K562 (cell line): Measurements from ENCODE around the gene LIMD2. TPM values are rescaled to one million over a fixed set of nuclear protein-coding genes. Genes with fewer than 3 reads are reported as not detected.

Experiments
- ATAC-seq: fragments of 200-7000 bp; cut with Tn5 transposase; 3 replicates; pipeline ENCODE4 v1.9.1; 2020; ENCODE audit warnings: moderate library complexity
- BruUV-seq: library from RNA; stranded (reverse); fragments of 400-500 nt; replicated peaks from 2 replicates; lab custom pipeline; 2021; lab: Mats Ljungman, UMichigan
- CTCF ChIA-PET: fragments of 300-600 bp; formaldehyde crosslinking; extraction: SDS; loops from one replicate; lab custom pipeline; 2021; ENCODE audit warnings: low intra/inter-chr PET ratio; lab: Yijun Ruan, JAX
- POLR2A ChIA-PET: fragments of 300-600, 350-650 bp; sonication (Branson Sonifier 250); formaldehyde crosslinking; extraction: SDS; loops from one replicate; lab custom pipeline; 2021; ENCODE audit warnings: antibody characterized with exemption, inconsistent platforms; lab: Yijun Ruan, JAX
- DNase-seq, 4 experiments: peaks; one replicate each; pipeline versions ENCODE4 v3.0.0 to v3.0.0-alpha.2; 2011 to 2018; ENCODE audit warnings: low spot score in 3 of 4, mixed read lengths in 3 of 4; ENCODE audit errors: extremely low read depth in 1 of 4
- FAIRE-seq: peaks from 2 replicates; lab custom pipeline; 2011; peaks lifted over from hg19 to GRCh38; lab: Jason Lieb, UNC
- H2AFZ ChIP-seq: 2 replicates; pipeline ENCODE4 v1.6.0; 2011; ENCODE audit warnings: low read depth, low read length, control low read depth, inconsistent platforms
- H3K27ac ChIP-seq: fragments of 200-600 bp; 3 replicates; pipeline ENCODE4 v1.8.0; 2011; ENCODE audit warnings: low read depth, mild to moderate bottlenecking, control low read depth, inconsistent platforms, low read length, moderate library complexity, mixed read lengths; ENCODE audit errors: extremely low read depth
- H3K27me3 ChIP-seq, 2 experiments: fragments of 300-600 bp in 1 of 2; 2 replicates in 1 of 2; 3 replicates in 1 of 2; pipeline versions ENCODE4 v1.6.0 to v1.8.0; 2011; ENCODE audit warnings: inconsistent platforms in 2 of 2, low read length in 2 of 2, mild to moderate bottlenecking in 1 of 2, mixed read lengths in 1 of 2, moderate library complexity in 1 of 2; ENCODE audit not compliant: control insufficient read depth in 2 of 2, insufficient read depth in 2 of 2
- H3K36me3 ChIP-seq: fragments of 300-600 bp; 3 replicates; pipeline ENCODE4 v1.8.0; 2011; ENCODE audit warnings: mild to moderate bottlenecking, low read length, inconsistent platforms; ENCODE audit not compliant: control insufficient read depth, insufficient read depth
- H3K4me1 ChIP-seq, 2 experiments: fragments of 200-600 bp in 1 of 2; replicated peaks in 1 of 2; 2 replicates in 1 of 2; 3 replicates in 1 of 2; pipeline versions ENCODE4 v1.5.1 to v1.8.0; 2011; ENCODE audit warnings: inconsistent platforms in 2 of 2, low read length in 2 of 2, mild to moderate bottlenecking in 1 of 2, mixed read lengths in 1 of 2, moderate library complexity in 1 of 2; ENCODE audit not compliant: control insufficient read depth in 2 of 2, insufficient read depth in 2 of 2
- H3K4me2 ChIP-seq: 2 replicates; pipeline ENCODE4 v1.6.1; 2011; ENCODE audit warnings: low read length, control low read depth, inconsistent platforms, mixed read lengths; ENCODE audit not compliant: insufficient read depth
- H3K4me3 ChIP-seq: fragments of 200-600 bp; sonication (generic), shearing (Covaris generic); 2 replicates; pipeline ENCODE4 v1.5.1; 2016; ENCODE audit warnings: control low read depth, inconsistent platforms
- H3K79me2 ChIP-seq: fragments of 200-600 bp; 3 replicates; pipeline ENCODE4 v1.8.0; 2011; ENCODE audit warnings: low read length, inconsistent platforms; ENCODE audit not compliant: control insufficient read depth, insufficient read depth
- H3K9ac ChIP-seq, 2 experiments: 2 replicates each; pipeline versions ENCODE4 v1.6.0 to v1.6.1; 2011; ENCODE audit warnings: low read depth in 2 of 2, low read length in 2 of 2, control low read depth in 1 of 2, inconsistent platforms in 1 of 2, mild to moderate bottlenecking in 1 of 2, mixed read lengths in 1 of 2; ENCODE audit not compliant: insufficient read depth in 1 of 2
- H3K9me1 ChIP-seq: one replicate; pipeline ENCODE4 v1.6.0; 2011; ENCODE audit warnings: inconsistent platforms, mild to moderate bottlenecking, low read length, moderate library complexity; ENCODE audit not compliant: control insufficient read depth, insufficient read depth
- H3K9me3 ChIP-seq: replicated peaks from 2 replicates; pipeline ENCODE4 v1.5.1; 2011; ENCODE audit warnings: low read depth, low read length, inconsistent platforms; ENCODE audit not compliant: control insufficient read depth, insufficient read depth
- H4K20me1 ChIP-seq: replicated peaks from 2 replicates; pipeline ENCODE4 v1.6.1; 2011; ENCODE audit warnings: low read length, inconsistent platforms, mixed read lengths; ENCODE audit not compliant: control insufficient read depth, insufficient read depth
- CHAMP1 ChIP-seq: fragments of 450-650 bp; IDR thresholded peaks from 2 replicates; pipeline ENCODE4 v1.6.1; 2016; ENCODE audit warnings: mild to moderate bottlenecking
- E2F6 ChIP-seq, 2 experiments: IDR thresholded peaks; 2 replicates each; pipeline ENCODE4 v1.6.1; 2011; ENCODE audit warnings: borderline replicate concordance in 1 of 2, control low read depth in 1 of 2, low read depth in 1 of 2, low read length in 1 of 2, mild to moderate bottlenecking in 1 of 2, mixed read lengths in 1 of 2, moderate library complexity in 1 of 2; ENCODE audit not compliant: insufficient read depth in 1 of 2, insufficient read length in 1 of 2, poor library complexity in 1 of 2, severe bottlenecking in 1 of 2; ENCODE audit errors: extremely low read depth in 1 of 2
- GABPB2 ChIP-seq: fragments of 250-450 bp; sonication (Bioruptor Pico); conservative IDR thresholded peaks from 2 replicates; pipeline ENCODE4 v1.5.1; 2021; ENCODE audit warnings: mild to moderate bottlenecking
- MTF1 ChIP-seq: fragments of 250-450 bp; sonication (Bioruptor Pico); IDR thresholded peaks from 2 replicates; pipeline ENCODE4 v1.9.0; 2021; ENCODE audit warnings: moderate library complexity, mild to moderate bottlenecking, inconsistent platforms, borderline replicate concordance
- SMC3 ChIP-seq: conservative IDR thresholded peaks from 2 replicates; pipeline ENCODE4 v1.6.1; 2011; ENCODE audit warnings: low read depth, low read length, improper control_type of control experiment; ENCODE audit not compliant: insufficient read depth
- ZNF384 ChIP-seq: IDR thresholded peaks from 2 replicates; pipeline ENCODE4 v1.6.1; 2012; ENCODE audit warnings: low read depth, low read length, improper control_type of control experiment
- ZSCAN29 ChIP-seq: fragments of 450-650 bp; IDR thresholded peaks from 2 replicates; pipeline ENCODE4 v1.6.1; 2017
- WGBS: fragments of 100-300 bp; shearing (Covaris generic); methylation state at CpG from one replicate; pipeline ENCODE4 v1.1.6; 2016; ENCODE audit warnings: low coverage, mixed read lengths; ENCODE audit not compliant: insufficient coverage; ENCODE audit errors: missing lambda C conversion rate; 5-methylcytosine and 5-hydroxymethylcytosine counted together
- in situ Hi-C: fragments of 300-500 bp; cut with MboI; formaldehyde crosslinking; loops from 4 replicates; pipeline ENCODE4 v1.15.0; 2018; ENCODE audit warnings: inconsistent platforms, mixed read lengths
- intact Hi-C: fragments of 100-400 bp; cut with micrococcal nuclease; formaldehyde crosslinking; loops from 2 replicates; pipeline ENCODE4 v1.14.2; 2022
- polyA plus RNA-seq, 8 experiments: library from polyadenylated mRNA; depleted of rRNA in 4 of 8; stranded (reverse) in 5 of 8; unstranded in 3 of 8; fragments of >200 nt; fragmentation: Nextera tagmentation in 2 of 8; fragmentation: Illumina TruSeq in 1 of 8; extraction: Ambion mirVana in 2 of 8; extraction: Trizol in 1 of 8; gene quantifications; 2 replicates each; pipeline versions ENCODE4 v1.2.1 to v1.2.3, GENCODE V29; 2011 to 2014; ENCODE audit warnings: inconsistent platforms in 1 of 8, missing spikeins in 1 of 8
- total RNA-seq, 7 experiments: library from RNA; depleted of rRNA in 6 of 7; stranded (reverse); fragments of >200 nt in 6 of 7; fragmentation: Illumina TruSeq in 2 of 7; extraction: Trizol in 2 of 7; gene quantifications; 2 replicates each; pipeline versions ENCODE4 v1.2.1 to v1.2.3, GENCODE V29; 2011 to 2021; ENCODE audit warnings: low replicate concordance in 1 of 7

The LIMD2 gene
- total and polyA plus RNA-seq, 9 of the 15 experiments (the other 6 are each of a cell fraction or from before 2014, with no cell fraction given): 0.07 to 11.2 (median 2.8) TPM

GRCh38 chr17:63706336-63707082, 6.6 kb upstream of the LIMD2 start:
- Histone ChIP-seq H3K27me3 (no peaks in the 10 kb centered on the region), H3K9me3 (no peaks in the 10 kb centered on the region), H3K4me3 (no peak overlapping the region), H3K9me1 (no peaks in the 10 kb centered on the region), H3K9ac (no peak overlapping the region), H3K4me2 (no peak overlapping the region), H3K36me3 (peaks cover 30% of the 10 kb centered on the region; the same call in 2 of the 3 replicates), H3K27ac (no peak overlapping the region), H3K4me1 (no peaks in the 10 kb centered on the region; a peak in 2 of 5 replicates), H4K20me1 (no peaks in the 10 kb centered on the region; the same call in 1 of the 2 replicates), H3K79me2 (no peaks in the 10 kb centered on the region), H2AFZ (no peak overlapping the region)
- BruUV-seq: no TSS peak
- ChIA-PET POLR2A (interaction anchor here (0.6 to 0.8 kb wide), 3 partner anchors 8 to 40 kb away, joined by 3 to 6 read pairs (median 3); no protein-coding TSS in a partner anchor), CTCF (no interaction called here)
- DNase-seq (no peak), FAIRE-seq (no peak), ATAC-seq (no peak)
- in situ Hi-C loops (no loop called here), intact Hi-C loops (no loop called here)
- 79% methylated on average over 7 of the region's 7 CpGs for WGBS
- no peak for TF ChIP-seq SMC3
- no peak for TF ChIP-seq E2F6 (IDR thresholded peaks at IDR 0.05; ENCODE audit: borderline replicate concordance in 1 of 2, extremely low read depth in 1 of 2, insufficient read depth in 1 of 2, insufficient read length in 1 of 2, low read depth in 1 of 2, low read length in 1 of 2, poor library complexity in 1 of 2, severe bottlenecking in 1 of 2)
- TF ChIP-seq CHAMP1: no peak
- TF ChIP-seq ZSCAN29: no peak
- no peak for TF ChIP-seq GABPB2
- no peak for TF ChIP-seq MTF1
- no peak for TF ChIP-seq ZNF384
